Loucy (cell line): ENCODE data around the gene DOP1A.

Experiments
- EZH2phosphoT487 ChIP-seq: fragments of 200-600 bp; IDR thresholded peaks from 2 replicates; pipeline ENCODE4 v1.6.1; 2018; ENCODE audit warnings: antibody characterized with exemption, mild to moderate bottlenecking, moderate library complexity, borderline replicate concordance
- TF ChIP-seq, protein P1 (sequence below): fragments of 200-600 bp; sonication (generic); conservative IDR thresholded peaks from 2 replicates; pipeline ENCODE4 v1.5.1; 2014; ENCODE audit warnings: mild to moderate bottlenecking, antibody characterized with exemption, low read length

DNA sequence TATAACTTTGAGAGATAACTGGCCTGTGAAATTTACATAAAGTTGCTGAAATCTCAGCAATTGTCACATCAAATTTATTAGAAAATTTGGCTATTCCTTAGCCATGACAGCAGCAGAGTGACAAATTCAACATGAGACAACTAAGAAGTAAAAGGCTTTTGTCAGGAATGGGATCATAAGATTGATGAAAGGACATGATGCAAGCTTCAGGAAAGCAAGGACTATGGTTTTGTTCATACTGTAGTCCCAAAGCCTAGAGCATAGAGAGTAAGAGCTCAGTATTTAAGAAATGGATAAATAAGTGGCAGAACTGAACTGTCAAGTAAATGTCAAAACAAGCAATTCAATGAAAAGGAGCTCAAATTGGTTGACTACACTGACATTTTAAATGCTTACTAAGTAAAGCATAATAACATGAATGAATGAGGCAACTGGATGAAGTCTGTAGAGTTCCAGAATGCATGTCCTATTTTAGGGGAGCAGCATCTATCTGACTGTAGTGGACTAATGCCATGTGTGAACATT lies 113.0 kb downstream of the DOP1A start:
- TF ChIP-seq, protein P1, sequence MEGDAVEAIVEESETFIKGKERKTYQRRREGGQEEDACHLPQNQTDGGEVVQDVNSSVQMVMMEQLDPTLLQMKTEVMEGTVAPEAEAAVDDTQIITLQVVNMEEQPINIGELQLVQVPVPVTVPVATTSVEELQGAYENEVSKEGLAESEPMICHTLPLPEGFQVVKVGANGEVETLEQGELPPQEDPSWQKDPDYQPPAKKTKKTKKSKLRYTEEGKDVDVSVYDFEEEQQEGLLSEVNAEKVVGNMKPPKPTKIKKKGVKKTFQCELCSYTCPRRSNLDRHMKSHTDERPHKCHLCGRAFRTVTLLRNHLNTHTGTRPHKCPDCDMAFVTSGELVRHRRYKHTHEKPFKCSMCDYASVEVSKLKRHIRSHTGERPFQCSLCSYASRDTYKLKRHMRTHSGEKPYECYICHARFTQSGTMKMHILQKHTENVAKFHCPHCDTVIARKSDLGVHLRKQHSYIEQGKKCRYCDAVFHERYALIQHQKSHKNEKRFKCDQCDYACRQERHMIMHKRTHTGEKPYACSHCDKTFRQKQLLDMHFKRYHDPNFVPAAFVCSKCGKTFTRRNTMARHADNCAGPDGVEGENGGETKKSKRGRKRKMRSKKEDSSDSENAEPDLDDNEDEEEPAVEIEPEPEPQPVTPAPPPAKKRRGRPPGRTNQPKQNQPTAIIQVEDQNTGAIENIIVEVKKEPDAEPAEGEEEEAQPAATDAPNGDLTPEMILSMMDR = no peak
- no peak for TF ChIP-seq EZH2phosphoT487
